Measurements from ENCODE around the gene AMHR2.

DNA sequence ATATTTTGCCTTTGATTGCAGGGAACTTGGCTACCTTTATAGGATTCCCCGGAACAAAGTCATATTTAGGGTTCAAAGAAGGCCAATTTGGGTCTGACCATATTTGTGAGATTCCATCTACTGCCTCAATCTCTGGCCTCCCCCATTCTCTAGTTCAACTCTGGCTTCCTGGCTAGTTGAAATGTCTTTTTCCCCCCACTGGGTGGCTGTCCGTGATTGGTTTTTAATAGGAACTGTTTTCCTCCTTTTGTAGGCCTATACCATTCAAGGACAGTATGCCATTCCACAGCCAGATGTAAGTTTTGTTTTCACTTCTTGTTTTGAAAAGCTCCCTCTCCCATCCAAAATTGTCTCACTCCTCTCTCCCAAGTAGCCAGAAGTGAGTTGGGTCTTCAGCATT, 42.0 kb downstream of the AMHR2 start:
- TF ChIP-seq EZH2 (IDR thresholded peaks at IDR 0.05; ENCODE audit: low read depth) = no peak
- TF ChIP-seq, protein P1, sequence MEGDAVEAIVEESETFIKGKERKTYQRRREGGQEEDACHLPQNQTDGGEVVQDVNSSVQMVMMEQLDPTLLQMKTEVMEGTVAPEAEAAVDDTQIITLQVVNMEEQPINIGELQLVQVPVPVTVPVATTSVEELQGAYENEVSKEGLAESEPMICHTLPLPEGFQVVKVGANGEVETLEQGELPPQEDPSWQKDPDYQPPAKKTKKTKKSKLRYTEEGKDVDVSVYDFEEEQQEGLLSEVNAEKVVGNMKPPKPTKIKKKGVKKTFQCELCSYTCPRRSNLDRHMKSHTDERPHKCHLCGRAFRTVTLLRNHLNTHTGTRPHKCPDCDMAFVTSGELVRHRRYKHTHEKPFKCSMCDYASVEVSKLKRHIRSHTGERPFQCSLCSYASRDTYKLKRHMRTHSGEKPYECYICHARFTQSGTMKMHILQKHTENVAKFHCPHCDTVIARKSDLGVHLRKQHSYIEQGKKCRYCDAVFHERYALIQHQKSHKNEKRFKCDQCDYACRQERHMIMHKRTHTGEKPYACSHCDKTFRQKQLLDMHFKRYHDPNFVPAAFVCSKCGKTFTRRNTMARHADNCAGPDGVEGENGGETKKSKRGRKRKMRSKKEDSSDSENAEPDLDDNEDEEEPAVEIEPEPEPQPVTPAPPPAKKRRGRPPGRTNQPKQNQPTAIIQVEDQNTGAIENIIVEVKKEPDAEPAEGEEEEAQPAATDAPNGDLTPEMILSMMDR (conservative IDR thresholded peaks at IDR 0.05) = no peak

Measured in PC-9 (cell line).